CD4-positive, alpha-beta T cell treated with Interleukin-12 subunit alpha and Interleukin-12 subunit beta, for 1 hour (primary cell): ENCODE measurements around the gene EEF2KMT.

Experiments
- DNase-seq: peaks from one replicate; pipeline ENCODE4 v3.0.0-alpha.2; 2020

EEF2KMT gene

GRCh38 chr16:5040451-5040850 lies 57.1 kb downstream of the EEF2KMT start:
- no peak for DNase-seq

DNA sequence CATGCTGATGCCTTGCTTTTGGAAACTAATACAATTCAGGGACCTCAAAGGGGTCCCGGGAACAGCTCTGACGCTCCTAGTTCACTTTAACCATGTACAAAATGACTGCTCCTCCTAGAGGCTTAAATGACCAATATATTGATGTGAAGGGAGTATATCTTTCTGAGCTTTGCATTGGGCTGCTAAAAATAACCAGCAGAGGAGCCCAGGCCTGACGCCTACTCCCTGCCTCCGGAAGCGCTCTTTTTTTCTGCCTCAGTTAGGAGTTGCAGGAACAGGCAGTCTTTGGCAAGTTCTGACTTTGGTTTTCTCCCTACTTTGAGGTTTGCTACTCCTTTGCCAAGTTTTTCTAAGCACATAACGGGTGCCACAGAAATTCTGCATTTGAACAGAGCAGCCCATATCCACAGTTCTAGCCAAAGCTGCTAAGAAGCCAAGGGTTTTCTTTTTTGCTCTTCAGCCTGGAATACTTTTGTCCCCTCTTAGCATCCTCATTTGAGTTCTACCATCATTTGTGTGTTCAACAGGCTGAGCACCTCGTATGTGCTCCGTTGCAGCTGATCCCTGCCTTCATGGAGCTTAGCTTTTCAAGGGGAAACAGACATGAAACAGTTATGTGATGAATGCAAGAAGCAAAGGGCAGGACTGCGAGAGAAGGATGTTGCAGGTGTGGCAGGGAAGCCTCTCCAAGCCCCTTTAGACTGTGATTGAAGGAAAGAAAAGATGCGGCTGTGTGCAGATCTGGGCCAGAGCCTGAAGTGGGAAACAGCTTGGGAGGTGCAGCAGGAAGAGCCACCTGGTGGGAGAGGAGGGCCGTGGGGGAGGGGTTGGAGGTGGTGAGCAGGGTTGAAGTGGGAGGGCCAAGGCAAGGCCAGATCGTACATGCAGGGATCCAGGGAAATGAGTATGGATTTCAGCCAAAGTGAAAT lies 61.1 kb downstream of the EEF2KMT start:
- no peak for DNase-seq

DNA sequence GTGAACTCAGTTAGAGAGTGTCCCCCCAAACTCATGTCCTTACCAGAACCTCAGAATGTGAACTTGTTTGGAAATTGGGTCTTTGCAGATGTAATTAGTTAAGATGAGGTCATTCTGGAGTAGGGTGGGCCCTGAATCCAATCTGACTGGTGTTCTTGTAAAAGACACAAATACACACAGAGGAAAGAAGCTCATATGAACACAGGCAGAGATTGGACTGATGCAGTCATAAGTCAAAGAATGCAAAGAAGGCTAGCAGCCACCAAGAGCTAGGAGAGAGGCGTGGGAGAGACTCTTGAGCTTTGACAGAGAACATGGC lies 61.7 kb downstream of the EEF2KMT start:
- DNase-seq = no peak
